ENCODE results near the gene RRAS2.
"Not testable (repeated sequence)": the region's sequence is repeated elsewhere in the genome, so short reads cannot be mapped to it uniquely, and the experiment has no call there.

The RRAS2 gene

DNA sequence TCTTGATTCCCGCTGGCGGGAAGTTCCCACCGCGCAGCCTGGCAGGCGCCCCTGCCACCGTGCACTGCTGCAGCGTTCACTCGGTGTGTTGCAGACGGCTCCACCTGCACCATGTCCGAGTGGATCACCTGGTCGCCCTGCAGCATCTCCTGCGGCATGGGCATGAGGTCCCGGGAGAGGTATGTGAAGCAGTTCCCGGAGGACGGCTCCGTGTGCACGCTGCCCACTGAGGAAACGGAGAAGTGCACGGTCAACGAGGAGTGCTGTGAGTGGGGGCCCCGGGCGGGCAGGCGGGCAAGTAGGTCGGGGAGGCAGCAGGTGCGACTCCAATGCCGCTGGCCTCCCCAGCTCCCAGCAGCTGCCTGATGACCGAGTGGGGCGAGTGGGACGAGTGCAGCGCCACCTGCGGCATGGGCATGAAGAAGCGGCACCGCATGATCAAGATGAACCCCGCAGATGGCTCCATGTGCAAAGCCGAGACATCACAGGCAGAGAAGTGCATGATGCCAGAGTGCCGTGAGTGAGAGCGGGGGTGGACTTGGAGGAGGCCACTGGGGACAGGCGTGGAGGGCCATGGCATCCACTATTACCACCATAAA, 99.7 kb downstream of the RRAS2 start:
- no peak for TF ChIP-seq POLR2A (IDR thresholded peaks at IDR 0.05; ENCODE audit: low read depth, low read length)
- DNase-seq (ENCODE audit: insufficient read length, low spot score) (no peak), FAIRE-seq (no peak)

DNA sequence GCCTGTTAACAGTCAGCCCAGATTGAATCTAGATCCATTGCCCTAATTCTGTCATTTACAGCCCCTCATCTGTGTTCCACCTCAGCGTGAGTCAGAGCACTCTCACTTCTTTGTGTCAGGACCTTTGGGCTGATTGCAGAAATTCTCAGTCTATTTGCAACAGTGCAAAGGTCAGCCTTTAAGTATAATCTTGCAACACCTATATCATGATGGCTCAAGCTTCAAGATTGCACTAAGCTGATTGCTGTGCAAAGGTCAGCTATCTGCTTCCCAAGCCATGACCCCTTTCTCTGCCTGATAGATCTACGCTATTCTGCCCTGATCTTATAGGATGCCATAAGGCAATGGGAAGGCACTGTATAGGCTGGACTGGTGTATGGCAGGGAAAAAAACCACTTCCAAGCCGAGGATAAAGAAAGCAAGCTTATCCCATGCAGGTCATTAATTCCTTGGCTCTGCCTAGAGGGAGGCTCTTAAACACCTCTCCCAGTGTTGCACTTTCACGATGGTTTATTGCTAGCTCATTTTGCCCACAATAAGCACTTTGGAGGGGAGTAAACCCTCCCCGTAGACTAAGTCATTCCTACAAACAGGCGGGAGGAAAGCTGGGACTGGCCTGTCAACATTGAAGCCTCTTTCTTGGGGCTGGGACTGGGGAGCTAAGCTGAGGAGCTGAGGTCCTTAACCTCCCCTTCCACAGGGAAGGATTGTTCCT, 100.6 kb downstream of the RRAS2 start:
- TF ChIP-seq POLR2A (IDR thresholded peaks at IDR 0.05; ENCODE audit: low read depth, low read length), result no peak
- no peak for FAIRE-seq
- DNase-seq (ENCODE audit: insufficient read length, low spot score), result peak; percentile 26

DNA sequence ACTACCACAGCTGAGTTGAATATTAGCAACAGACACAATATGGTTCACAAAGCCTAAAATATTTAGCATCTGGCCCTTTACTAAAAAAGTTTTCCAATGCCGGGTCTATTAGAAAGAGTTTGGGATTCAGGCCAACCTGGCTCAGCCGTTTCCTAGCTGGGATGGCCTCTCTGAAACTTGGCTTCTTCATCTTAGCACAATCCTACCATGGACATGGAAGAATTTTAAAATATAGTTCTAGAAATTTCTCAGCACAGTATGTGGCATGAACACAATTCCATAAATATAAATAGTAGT, 103.8 kb downstream of the RRAS2 start:
- FAIRE-seq (no peak), DNase-seq (ENCODE audit: insufficient read length, low spot score) (no peak)
- no peak for TF ChIP-seq POLR2A (IDR thresholded peaks at IDR 0.05; ENCODE audit: low read depth, low read length)

DNA sequence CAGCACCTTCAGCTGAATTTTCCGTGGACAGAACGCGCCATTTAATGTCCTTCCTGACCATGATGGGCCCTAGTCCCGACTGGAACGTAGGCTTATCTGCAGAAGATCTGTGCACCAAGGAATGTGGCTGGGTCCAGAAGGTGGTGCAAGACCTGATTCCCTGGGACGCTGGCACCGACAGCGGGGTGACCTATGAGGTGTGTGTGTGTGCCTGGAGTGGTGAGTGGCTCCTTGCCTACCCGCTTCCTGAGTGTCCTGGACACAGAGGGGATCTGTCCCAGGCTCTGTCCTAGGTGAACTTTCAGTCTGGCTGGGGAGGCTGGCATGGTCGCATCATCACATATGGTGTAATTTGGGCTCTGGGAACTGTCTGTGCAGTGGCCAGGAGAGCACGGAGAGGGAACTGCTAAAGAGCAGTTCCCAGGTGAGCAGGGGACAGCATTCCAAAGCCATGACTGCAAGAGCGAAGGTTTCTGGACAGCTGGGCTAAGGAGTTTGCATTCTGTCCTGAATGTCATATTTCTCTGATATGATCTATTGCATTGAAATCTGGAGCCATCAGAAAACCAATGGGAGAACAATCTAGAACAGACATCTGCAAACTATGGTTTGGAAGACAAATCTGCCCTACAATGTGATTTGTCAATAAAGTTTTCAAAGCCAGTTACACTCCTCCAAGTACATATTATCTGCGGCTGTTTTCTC, 104.3 kb downstream of the RRAS2 start:
- no peak for TF ChIP-seq POLR2A (IDR thresholded peaks at IDR 0.05; ENCODE audit: low read depth, low read length)
- DNase-seq (ENCODE audit: insufficient read length, low spot score) (no peak), FAIRE-seq (no peak)

DNA sequence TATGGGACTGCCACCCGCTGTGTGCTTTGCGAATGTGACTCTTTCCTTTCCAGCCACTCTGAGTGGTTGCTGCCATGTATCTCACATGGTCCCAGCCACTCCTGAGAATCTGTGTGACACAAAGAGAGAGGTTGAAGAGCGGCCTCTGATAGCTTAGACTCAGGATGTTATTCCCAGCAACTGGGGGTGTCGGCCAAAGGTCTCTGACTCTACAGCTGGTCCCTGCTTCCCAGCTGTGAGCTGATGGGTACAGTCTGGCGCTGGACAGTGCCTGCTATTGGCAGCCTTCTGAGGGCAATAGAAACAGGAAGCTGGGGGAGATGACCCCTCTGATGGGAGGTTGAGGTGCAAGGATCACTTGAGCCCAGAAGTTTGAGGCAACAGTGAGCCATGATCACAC, 105.1 kb downstream of the RRAS2 start:
- DNase-seq (ENCODE audit: insufficient read length, low spot score) (no peak), FAIRE-seq (no peak)
- no peak for TF ChIP-seq POLR2A (IDR thresholded peaks at IDR 0.05; ENCODE audit: low read depth, low read length)

DNA sequence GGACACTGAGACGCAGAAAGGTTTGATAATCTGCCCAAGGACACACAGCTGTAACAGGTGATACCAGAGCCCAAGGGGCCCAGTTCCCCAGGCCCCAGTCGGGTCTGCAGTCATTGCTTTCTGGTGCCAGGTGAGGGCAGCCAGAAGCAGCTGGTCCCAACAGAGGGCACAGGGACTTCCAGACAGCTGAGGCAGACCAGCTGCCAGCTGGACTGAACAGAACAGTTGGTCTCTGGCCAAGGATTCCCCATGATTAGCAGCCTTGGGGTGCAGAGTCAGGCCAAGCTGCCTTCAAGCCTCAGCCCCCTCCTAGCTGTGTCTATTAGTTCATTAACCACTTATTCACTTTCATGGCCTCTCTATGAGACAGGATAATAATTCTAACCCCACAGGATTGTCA, 105.6 kb downstream of the RRAS2 start:
- no peak for FAIRE-seq
- DNase-seq (ENCODE audit: insufficient read length, low spot score), result no peak
- no peak for TF ChIP-seq POLR2A (IDR thresholded peaks at IDR 0.05; ENCODE audit: low read depth, low read length)

DNA sequence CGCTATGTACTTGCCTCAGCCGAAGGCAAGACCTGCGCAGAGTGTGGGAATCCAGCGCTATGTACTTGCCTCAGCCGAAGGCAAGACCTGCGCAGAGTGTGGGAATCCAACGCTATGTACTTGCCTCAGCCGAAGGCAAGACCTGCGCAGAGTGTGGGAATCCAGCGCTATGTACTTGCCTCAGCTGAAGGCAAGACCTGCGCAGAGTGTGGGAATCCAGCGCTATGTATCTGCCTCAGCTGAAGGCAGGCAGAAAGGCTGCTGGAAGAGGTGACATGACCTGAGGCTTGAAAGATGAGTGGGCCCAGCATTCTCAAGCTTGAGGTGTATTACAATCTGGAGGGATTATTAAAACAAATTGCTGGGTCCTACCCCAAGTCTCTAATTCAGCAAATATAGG, 106.5 kb downstream of the RRAS2 start:
- not testable (repeated sequence) for DNase-seq (ENCODE audit: insufficient read length, low spot score); FAIRE-seq

DNA sequence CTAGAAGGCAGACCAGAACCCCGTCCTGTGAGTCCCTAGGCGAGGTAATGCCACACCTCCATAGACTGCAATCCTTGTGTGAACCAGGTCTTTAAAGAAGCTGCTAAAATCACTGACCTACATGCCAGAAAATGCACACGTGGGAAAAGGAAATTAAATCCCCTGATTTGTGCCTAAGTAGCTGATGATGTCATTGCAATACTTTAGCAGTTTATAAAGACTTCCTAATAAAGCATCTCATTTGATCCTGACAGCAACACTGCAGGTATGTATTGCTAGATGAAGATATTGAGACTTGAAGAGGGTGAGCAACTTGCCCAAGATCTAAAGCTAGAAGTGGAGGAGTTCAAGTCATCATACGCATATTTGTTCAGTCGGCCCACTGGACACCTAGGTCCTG, 107.2 kb downstream of the RRAS2 start:
- no peak for FAIRE-seq
- DNase-seq (ENCODE audit: insufficient read length, low spot score), result no peak
- TF ChIP-seq POLR2A (IDR thresholded peaks at IDR 0.05; ENCODE audit: low read depth, low read length), result no peak

DNA sequence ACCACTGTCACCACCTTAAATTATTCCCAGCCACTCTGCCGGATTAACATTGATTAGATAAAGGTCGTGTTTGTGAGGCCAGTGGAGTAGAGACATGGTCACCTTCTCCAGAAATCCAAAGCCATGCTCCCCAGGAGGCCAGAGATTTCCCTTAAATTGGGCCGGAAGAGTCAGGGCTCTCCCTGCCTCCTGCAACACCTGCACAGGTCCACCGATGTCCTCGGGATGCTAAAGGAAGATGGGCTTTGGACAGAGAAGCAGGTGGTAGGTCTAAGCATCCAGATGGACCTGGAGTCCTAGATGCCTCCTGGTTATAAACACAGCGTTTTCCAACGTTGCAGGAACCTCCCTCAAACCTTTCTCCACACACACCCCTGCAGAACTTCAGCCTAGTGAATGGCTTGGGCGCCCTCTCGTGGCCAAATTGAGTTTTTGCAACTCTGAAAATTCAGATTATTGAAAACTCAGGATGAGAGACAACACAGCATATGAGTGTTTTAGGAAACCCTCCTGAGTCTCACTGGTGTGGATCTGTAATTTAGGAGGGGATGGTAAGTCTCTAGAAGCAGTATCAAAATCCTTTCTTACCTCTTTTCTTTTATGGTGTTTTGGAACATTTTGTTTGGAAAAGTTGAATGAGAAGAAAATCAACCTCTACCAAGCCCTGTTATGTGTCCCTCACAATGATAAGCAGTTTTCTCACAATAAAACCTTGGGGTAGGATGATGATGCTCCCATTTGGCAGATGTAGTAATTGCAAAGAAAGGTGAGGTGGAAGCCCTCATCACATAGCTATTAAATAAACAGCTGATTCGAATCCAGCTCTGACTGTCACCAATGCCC, 109.6 kb downstream of the RRAS2 start:
- FAIRE-seq, result no peak
- TF ChIP-seq POLR2A (IDR thresholded peaks at IDR 0.05; ENCODE audit: low read depth, low read length), result no peak
- peak; percentile 44 for DNase-seq (ENCODE audit: insufficient read length, low spot score)

DNA sequence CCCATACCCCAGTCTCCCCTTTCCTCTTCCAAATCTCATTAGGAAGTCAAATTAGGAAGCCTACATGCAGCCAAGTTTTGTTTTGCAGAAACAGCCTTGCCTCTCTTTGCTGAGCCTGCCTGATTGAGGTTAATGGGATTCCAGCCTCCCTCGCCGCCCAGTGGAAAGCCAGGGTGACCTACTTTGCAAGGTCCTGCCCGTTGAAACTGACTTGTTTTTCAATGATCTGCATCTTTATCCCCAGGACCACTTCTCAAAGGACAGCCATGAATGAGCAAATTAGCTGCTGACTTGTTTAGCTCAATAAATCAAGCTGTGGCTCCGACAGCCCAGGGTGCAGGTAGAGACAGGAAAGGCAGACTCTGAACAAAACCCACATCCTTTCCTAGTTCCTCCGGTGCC, 110.4 kb downstream of the RRAS2 start:
- no peak for TF ChIP-seq POLR2A (IDR thresholded peaks at IDR 0.05; ENCODE audit: low read depth, low read length)
- DNase-seq (ENCODE audit: insufficient read length, low spot score) (no peak), FAIRE-seq (no peak)

DNA sequence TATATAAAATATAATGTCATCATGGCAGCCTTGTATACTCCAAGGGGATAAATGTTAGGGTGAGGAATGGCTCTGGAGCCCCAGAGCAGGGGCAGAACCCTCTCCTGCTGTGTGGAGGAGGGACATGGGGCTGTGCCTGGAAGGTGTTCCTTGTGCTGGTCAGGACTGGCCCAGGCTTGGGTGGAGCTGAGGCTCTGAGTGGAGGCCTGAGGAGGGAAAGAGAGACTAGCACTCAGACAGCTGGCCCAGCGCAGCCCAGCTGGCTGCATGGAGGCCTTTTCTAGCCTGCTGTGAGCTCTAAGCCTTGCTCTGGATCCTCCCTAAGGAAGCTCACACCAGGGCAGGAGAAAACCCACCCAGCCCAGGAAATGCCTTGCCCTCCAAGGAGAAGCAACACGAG, 113.5 kb downstream of the RRAS2 start:
- FAIRE-seq, result no peak
- DNase-seq (ENCODE audit: insufficient read length, low spot score), result no peak
- no peak for TF ChIP-seq POLR2A (IDR thresholded peaks at IDR 0.05; ENCODE audit: low read depth, low read length)

DNA sequence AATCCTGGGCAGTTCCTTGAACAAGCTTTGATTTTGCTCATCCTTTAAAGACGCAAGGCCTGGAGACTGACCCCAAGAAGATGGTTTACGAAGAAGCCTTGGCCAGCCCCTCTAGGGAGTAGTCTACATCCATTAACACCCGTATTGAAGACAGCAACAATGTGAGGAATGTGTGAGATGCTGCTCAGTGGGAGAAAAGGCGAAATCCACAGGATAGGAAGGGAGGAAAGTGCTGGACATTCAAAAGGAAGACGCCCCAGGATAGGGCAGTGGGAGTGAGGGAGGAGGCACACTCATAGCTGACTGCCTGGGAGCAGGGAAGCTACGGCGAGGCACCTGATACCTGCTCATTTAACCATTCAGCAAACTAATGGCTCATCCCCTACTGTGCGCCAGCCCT, 114.1 kb downstream of the RRAS2 start:
- no peak for TF ChIP-seq POLR2A (IDR thresholded peaks at IDR 0.05; ENCODE audit: low read depth, low read length)
- DNase-seq (ENCODE audit: insufficient read length, low spot score) (no peak), FAIRE-seq (no peak)

DNA sequence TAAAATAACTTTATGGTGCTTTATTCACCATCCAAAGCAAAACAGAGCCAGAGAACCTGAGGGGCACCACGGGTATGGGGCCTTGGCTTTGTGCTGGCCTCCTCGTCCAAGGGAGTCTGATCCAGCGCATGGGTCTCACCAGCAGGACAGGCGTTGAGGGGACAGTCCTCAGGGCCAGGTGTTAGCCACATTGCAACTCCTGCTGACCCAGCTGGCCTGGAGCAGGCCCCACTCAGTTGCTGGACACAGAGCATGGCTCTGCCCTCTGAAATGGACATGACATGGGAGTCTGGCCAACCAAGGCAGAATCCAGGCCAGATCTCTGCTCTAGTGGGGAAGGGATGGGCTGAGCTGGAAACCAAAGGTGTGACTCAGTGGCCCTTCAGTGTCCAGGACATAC, 116.2 kb downstream of the RRAS2 start:
- FAIRE-seq, result no peak
- TF ChIP-seq POLR2A (IDR thresholded peaks at IDR 0.05; ENCODE audit: low read depth, low read length), result no peak
- no peak for DNase-seq (ENCODE audit: insufficient read length, low spot score)

DNA sequence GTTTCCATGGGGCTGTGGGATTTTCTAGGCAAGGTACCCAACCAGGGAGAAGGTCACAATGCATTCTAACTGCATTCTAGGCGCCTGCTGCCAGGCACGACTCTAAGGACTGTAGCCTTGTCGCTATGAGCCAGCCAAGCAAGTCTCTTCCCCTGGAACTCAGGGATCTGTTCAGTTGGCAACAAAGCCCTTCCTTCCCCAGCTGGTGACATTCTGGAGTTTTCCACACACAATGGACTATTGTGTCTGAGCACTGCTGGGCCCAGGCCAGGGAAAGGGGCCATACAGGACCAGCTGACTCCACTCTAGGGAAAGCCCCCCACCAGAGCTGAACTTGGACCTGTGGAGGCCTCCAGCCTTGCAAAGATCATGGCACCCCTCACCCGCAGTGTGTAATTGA, 116.8 kb downstream of the RRAS2 start:
- DNase-seq (ENCODE audit: insufficient read length, low spot score) (no peak), FAIRE-seq (no peak)
- no peak for TF ChIP-seq POLR2A (IDR thresholded peaks at IDR 0.05; ENCODE audit: low read depth, low read length)

All from H54 (cell line).